GM12878 (cell line): Measurements from ENCODE around the gene DIAPH1. TPM values are rescaled to one million over a fixed set of nuclear protein-coding genes. Genes with fewer than 3 reads are reported as not detected.

ENCODE experiments used
- ATAC-seq: fragments of 200-7000 bp; cut with Tn5 transposase; 3 replicates; pipeline ENCODE4 v1.9.1; 2020; ENCODE audit warnings: mild to moderate bottlenecking, moderate library complexity
- BruUV-seq: library from RNA; stranded (reverse); fragments of 400-500 nt; replicated peaks from 2 replicates; lab custom pipeline; 2021; lab: Mats Ljungman, UMichigan
- CTCF ChIA-PET: fragments of 300-600 bp; sonication (Branson Sonifier 250); formaldehyde crosslinking; extraction: SDS; loops from one replicate; lab custom pipeline; 2021; ENCODE audit warnings: inconsistent platforms; lab: Yijun Ruan, JAX
- POLR2A ChIA-PET: fragments of 350-600 bp; formaldehyde crosslinking; extraction: SDS; loops from one replicate; lab custom pipeline; 2021; ENCODE audit warnings: inconsistent platforms; lab: Charles Lee
- RAD21 ChIA-PET: fragments of 300-600 bp; sonication (Branson Sonifier 250); formaldehyde crosslinking; loops from one replicate; lab custom pipeline; 2023; ENCODE audit warnings: antibody characterized with exemption; ENCODE audit not compliant: unreplicated experiment; lab: Charles Lee
- SMC1A ChIA-PET: fragments of 300-600 bp; sonication (Branson Sonifier 250); formaldehyde crosslinking; loops from one replicate; lab custom pipeline; 2023; ENCODE audit not compliant: unreplicated experiment, uncharacterized antibody; lab: Charles Lee
- DNase-seq: peaks from one replicate; pipeline ENCODE4 v3.0.0-alpha.2; 2011; ENCODE audit warnings: low read depth, low spot score
- FAIRE-seq: peaks from 3 replicates; lab custom pipeline; 2011; peaks lifted over from hg19 to GRCh38; lab: Jason Lieb, UNC
- H2AFZ ChIP-seq: 2 replicates; pipeline ENCODE4 v1.6.0; 2011; ENCODE audit warnings: low read depth, low read length, control low read depth; ENCODE audit not compliant: control insufficient read depth
- H3K27ac ChIP-seq: 2 replicates; pipeline ENCODE4 v1.5.1; 2011; ENCODE audit warnings: control low read depth; ENCODE audit not compliant: control insufficient read depth, insufficient read depth
- H3K27me3 ChIP-seq, 2 experiments: replicated peaks in 1 of 2; 2 replicates each; pipeline versions ENCODE4 v1.6.0 to v1.6.1; 2011; ENCODE audit warnings: low read length in 1 of 2; ENCODE audit not compliant: control insufficient read depth in 2 of 2, insufficient read depth in 2 of 2
- H3K36me3 ChIP-seq, 2 experiments: 2 replicates each; pipeline ENCODE4 v1.5.1; 2011; ENCODE audit warnings: low read length in 1 of 2; ENCODE audit not compliant: control insufficient read depth in 2 of 2, insufficient read depth in 2 of 2
- H3K4me1 ChIP-seq: 2 replicates; pipeline ENCODE4 v1.6.1; 2011; ENCODE audit warnings: mild to moderate bottlenecking, low read length, moderate library complexity, mixed read lengths; ENCODE audit not compliant: control insufficient read depth, insufficient read depth
- H3K4me2 ChIP-seq: 2 replicates; pipeline ENCODE4 v1.6.0; 2011; ENCODE audit warnings: control low read depth; ENCODE audit not compliant: control insufficient read depth, insufficient read depth
- H3K4me3 ChIP-seq: fragments of 200-600 bp; sonication (generic); 2 replicates; pipeline ENCODE4 v1.5.1; 2016
- H3K79me2 ChIP-seq: 2 replicates; pipeline ENCODE4 v1.6.0; 2011; ENCODE audit warnings: low read length; ENCODE audit not compliant: control insufficient read depth, insufficient read depth
- H3K9ac ChIP-seq: 2 replicates; pipeline ENCODE4 v1.8.0; 2011; ENCODE audit warnings: low read length, control low read depth, mixed read lengths; ENCODE audit not compliant: control insufficient read depth, insufficient read depth
- H3K9me3 ChIP-seq: replicated peaks from 3 replicates; pipeline ENCODE4 v1.5.1; 2011; ENCODE audit warnings: mild to moderate bottlenecking, low read length; ENCODE audit not compliant: control insufficient read depth, insufficient read depth
- H4K20me1 ChIP-seq: 2 replicates; pipeline ENCODE4 v1.6.0; 2011; ENCODE audit not compliant: control insufficient read depth, insufficient read depth
- BACH1 ChIP-seq: fragments of 450-650 bp; IDR thresholded peaks from 2 replicates; pipeline ENCODE4 v1.6.1; 2017; ENCODE audit warnings: mild to moderate bottlenecking, borderline replicate concordance
- SRF ChIP-seq, 2 experiments: IDR thresholded peaks; 2 replicates each; pipeline ENCODE4 v1.6.1; 2011; ENCODE audit warnings: low read depth in 2 of 2, low read length in 2 of 2, mild to moderate bottlenecking in 1 of 2, moderate library complexity in 1 of 2
- YBX1 ChIP-seq: fragments of 450-650 bp; IDR thresholded peaks from 2 replicates; pipeline ENCODE4 v1.6.1; 2016; ENCODE audit warnings: antibody characterized with exemption
- WGBS: methylation state at CpG from one replicate; pipeline ENCODE4 v1.1.6; 2016; ENCODE audit warnings: low lambda C conversion rate; ENCODE audit not compliant: insufficient replicate concordance, insufficient coverage; ENCODE audit errors: missing lambda C conversion rate; 5-methylcytosine and 5-hydroxymethylcytosine counted together
- in situ Hi-C: fragments of 300-500 bp; cut with MboI; formaldehyde crosslinking; loops from 9 replicates; pipeline ENCODE4 v1.14.3; 2018; ENCODE audit warnings: mixed read lengths
- intact Hi-C: fragments of 100-400 bp; cut with micrococcal nuclease; formaldehyde crosslinking; loops from one replicate; pipeline ENCODE4 v1.14.2; 2022; ENCODE audit not compliant: unreplicated experiment
- polyA plus RNA-seq, 11 experiments: library from polyadenylated mRNA; depleted of rRNA in 4 of 11; unstranded in 6 of 11; stranded (reverse) in 5 of 11; fragments of >200 nt; fragmentation: Nextera tagmentation in 4 of 11; fragmentation: Illumina TruSeq in 1 of 11; extraction: Ambion mirVana in 4 of 11; extraction: Trizol in 1 of 11; gene quantifications; 1 replicate in 1 of 11; 2 replicates in 10 of 11; pipeline versions ENCODE4 v1.2.1 to v1.2.3, GENCODE V29; 2011 to 2016; ENCODE audit warnings: inconsistent platforms in 2 of 11, missing spikeins in 2 of 11, low read depth in 1 of 11
- total RNA-seq, 4 experiments: library from RNA; depleted of rRNA in 3 of 4; stranded (reverse); fragments of >200 nt in 3 of 4; fragmentation: Illumina TruSeq in 1 of 4; extraction: Trizol in 1 of 4; gene quantifications; 2 replicates each; pipeline versions ENCODE4 v1.2.1 to v1.2.3, GENCODE V29; 2013 to 2021
- TF ChIP-seq, protein P1 (sequence below): fragments of 450-650 bp; IDR thresholded peaks from 2 replicates; pipeline ENCODE4 v1.6.1; 2017; ENCODE audit warnings: mild to moderate bottlenecking, moderate library complexity

Gene DIAPH1
- total and polyA plus RNA-seq, 10 of the 15 experiments (the other 5 are each of a cell fraction or from before 2014, with no cell fraction given) = 37.8 to 168 (median 59.0) TPM

DNA sequence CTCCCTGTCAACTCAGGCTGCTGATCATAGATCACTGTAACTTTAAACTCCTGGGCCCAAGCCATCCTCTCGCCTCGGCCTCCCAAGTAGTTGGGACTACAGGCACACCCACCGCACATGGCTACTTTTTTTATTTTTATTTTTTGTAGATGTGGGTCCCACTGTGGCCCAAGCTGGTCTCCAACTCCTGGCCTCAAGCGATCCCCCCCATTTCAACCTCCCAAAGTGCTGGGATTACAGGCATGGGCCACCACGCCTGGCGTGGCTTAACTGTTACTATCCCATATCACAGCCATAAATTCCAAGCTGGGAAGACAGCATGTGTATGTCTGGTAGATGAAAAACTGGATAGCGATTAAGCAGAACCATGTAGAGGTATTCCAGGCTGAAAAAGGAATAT, 16.8 kb upstream of the DIAPH1 start:
- Histone ChIP-seq H3K9me3 (no peaks in the 10 kb centered on the region), H3K9ac (peak overlapping the region; percentile 94), H2AFZ (no peak overlapping the region), H3K4me3 (peak overlapping the region; percentile 85), H3K36me3 (peaks cover 3 to 4% of the 10 kb centered on the region in 2 experiments; a peak in 3 of 4 replicates), H3K4me2 (peak overlapping the region; percentile 98), H3K27me3 (no peaks in the 10 kb centered on the region), H3K79me2 (peaks cover 57% of the 10 kb centered on the region), H3K4me1 (peaks cover 37% of the 10 kb centered on the region), H4K20me1 (no peaks in the 10 kb centered on the region), H3K27ac (peak overlapping the region; percentile 86)
- CTCF ChIA-PET = interaction anchor here (0.7 to 11.2 kb wide), 12 partner anchors 11 to 127 kb away, joined by 3 to 137 read pairs (median 10); partner anchors contain the start of gene DIAPH1
- no peak for DNase-seq
- TF ChIP-seq YBX1 (no peak), BACH1 (no peak), SRF (IDR thresholded peaks at IDR 0.05; ENCODE audit: low read depth in 2 of 2, low read length in 2 of 2) (no peak)
- TF ChIP-seq, protein P1, sequence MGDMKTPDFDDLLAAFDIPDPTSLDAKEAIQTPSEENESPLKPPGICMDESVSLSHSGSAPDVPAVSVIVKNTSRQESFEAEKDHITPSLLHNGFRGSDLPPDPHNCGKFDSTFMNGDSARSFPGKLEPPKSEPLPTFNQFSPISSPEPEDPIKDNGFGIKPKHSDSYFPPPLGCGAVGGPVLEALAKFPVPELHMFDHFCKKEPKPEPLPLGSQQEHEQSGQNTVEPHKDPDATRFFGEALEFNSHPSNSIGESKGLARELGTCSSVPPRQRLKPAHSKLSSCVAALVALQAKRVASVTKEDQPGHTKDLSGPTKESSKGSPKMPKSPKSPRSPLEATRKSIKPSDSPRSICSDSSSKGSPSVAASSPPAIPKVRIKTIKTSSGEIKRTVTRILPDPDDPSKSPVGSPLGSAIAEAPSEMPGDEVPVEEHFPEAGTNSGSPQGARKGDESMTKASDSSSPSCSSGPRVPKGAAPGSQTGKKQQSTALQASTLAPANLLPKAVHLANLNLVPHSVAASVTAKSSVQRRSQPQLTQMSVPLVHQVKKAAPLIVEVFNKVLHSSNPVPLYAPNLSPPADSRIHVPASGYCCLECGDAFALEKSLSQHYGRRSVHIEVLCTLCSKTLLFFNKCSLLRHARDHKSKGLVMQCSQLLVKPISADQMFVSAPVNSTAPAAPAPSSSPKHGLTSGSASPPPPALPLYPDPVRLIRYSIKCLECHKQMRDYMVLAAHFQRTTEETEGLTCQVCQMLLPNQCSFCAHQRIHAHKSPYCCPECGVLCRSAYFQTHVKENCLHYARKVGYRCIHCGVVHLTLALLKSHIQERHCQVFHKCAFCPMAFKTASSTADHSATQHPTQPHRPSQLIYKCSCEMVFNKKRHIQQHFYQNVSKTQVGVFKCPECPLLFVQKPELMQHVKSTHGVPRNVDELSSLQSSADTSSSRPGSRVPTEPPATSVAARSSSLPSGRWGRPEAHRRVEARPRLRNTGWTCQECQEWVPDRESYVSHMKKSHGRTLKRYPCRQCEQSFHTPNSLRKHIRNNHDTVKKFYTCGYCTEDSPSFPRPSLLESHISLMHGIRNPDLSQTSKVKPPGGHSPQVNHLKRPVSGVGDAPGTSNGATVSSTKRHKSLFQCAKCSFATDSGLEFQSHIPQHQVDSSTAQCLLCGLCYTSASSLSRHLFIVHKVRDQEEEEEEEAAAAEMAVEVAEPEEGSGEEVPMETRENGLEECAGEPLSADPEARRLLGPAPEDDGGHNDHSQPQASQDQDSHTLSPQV = no peak
- no TSS peak for BruUV-seq
- POLR2A ChIA-PET = interaction anchor here (0.9 to 11.5 kb wide), 10 partner anchors 15 to 690 kb away, joined by 3 to 215 read pairs (median 11); partner anchors contain the start of genes DELE1, DIAPH1, FCHSD1 and SPRY4
- 74% methylated on average over 7 of the region's 7 CpGs for WGBS
- RAD21 ChIA-PET = interaction anchor here (0.6 to 8.2 kb wide), 12 partner anchors 13 to 333 kb away, joined by 3 to 124 read pairs (median 10); partner anchors contain the start of genes DELE1, DIAPH1, FCHSD1 and RNF14
- no peak for FAIRE-seq
- no peak for ATAC-seq
- intact Hi-C loops = loop anchor here (2.0 to 5.0 kb wide), 2 partner anchors 17 to 123 kb away; partner anchors contain the start of gene DIAPH1
- in situ Hi-C loops = no loop called here
- SMC1A ChIA-PET = interaction anchor here (0.9 to 12.9 kb wide), 9 partner anchors 8 to 160 kb away, joined by 3 to 245 read pairs (median 5); partner anchors contain the start of genes DIAPH1 and PCDHGC3
